WTC11 (cell line): Measurements from ENCODE around the gene SPECC1L. TPM values are rescaled to one million over a fixed set of nuclear protein-coding genes. Genes with fewer than 3 reads are reported as not detected.

ENCODE experiments used
- ATAC-seq: fragments of 200-7000 bp; cut with Tn5 transposase; 2 replicates; pipeline ENCODE4 v1.10.0; 2021; ENCODE audit warnings: mild to moderate bottlenecking, moderate library complexity
- CTCF ChIA-PET: fragments of 300-600 bp; sonication (Branson Sonifier 250); formaldehyde crosslinking; loops from one replicate; lab custom pipeline; 2021; ENCODE audit warnings: antibody characterized with exemption; lab: Charles Lee
- POLR2A ChIA-PET: fragments of 350-600 bp; sonication (Branson Sonifier 250); formaldehyde crosslinking; loops from one replicate; lab custom pipeline; 2021; ENCODE audit warnings: antibody characterized with exemption; lab: Charles Lee
- DNase-seq: peaks from one replicate; pipeline ENCODE4 v3.0.0; 2021; ENCODE audit warnings: low spot score
- H3K27ac Mint-ChIP-seq: 2 replicates; pipeline ENCODE4 v1.8.0; 2021; ENCODE audit warnings: mixed read lengths
- H3K27me3 Mint-ChIP-seq: 2 replicates; pipeline ENCODE4 v1.8.0; 2021; ENCODE audit warnings: low read depth, mild to moderate bottlenecking, moderate library complexity, mixed read lengths
- H3K36me3 Mint-ChIP-seq: 2 replicates; pipeline ENCODE4 v1.8.0; 2021; ENCODE audit warnings: mixed read lengths
- H3K4me1 Mint-ChIP-seq: 2 replicates; pipeline ENCODE4 v1.8.0; 2022; ENCODE audit warnings: mixed read lengths
- H3K4me3 Mint-ChIP-seq: 2 replicates; pipeline ENCODE4 v1.8.0; 2021; ENCODE audit warnings: mild to moderate bottlenecking, moderate library complexity, mixed read lengths
- H3K9me3 Mint-ChIP-seq: 2 replicates; pipeline ENCODE4 v1.8.0; 2021; ENCODE audit warnings: mixed read lengths
- CBFB ChIP-seq: sonication (generic); formaldehyde crosslinking; IDR thresholded peaks from 2 replicates; pipeline ENCODE4 v1.8.1; 2022; ENCODE audit warnings: mild to moderate bottlenecking, low read depth, missing genetic modification reagents
- ESRRA ChIP-seq: sonication (generic); formaldehyde crosslinking; IDR thresholded peaks from 2 replicates; pipeline ENCODE4 v1.8.1; 2022; ENCODE audit warnings: mild to moderate bottlenecking, missing genetic modification reagents, borderline replicate concordance
- FOXJ3 ChIP-seq: sonication (generic); formaldehyde crosslinking; IDR thresholded peaks from 2 replicates; pipeline ENCODE4 v1.9.0; 2021; ENCODE audit warnings: missing genetic modification reagents, mild to moderate bottlenecking, borderline replicate concordance
- FOXK1 ChIP-seq: sonication (generic); formaldehyde crosslinking; IDR thresholded peaks from 2 replicates; pipeline ENCODE4 v1.8.0; 2022; ENCODE audit warnings: mild to moderate bottlenecking, moderate library complexity, missing genetic modification reagents
- FOXP1 ChIP-seq: sonication (generic); formaldehyde crosslinking; IDR thresholded peaks from 2 replicates; pipeline ENCODE4 v1.8.0; 2022; ENCODE audit warnings: missing genetic modification reagents, mild to moderate bottlenecking, moderate library complexity, borderline replicate concordance
- GTF2I ChIP-seq: fragments of 250-450 bp; sonication (Bioruptor Pico); conservative IDR thresholded peaks from 2 replicates; pipeline ENCODE4 v1.4.0; 2021; ENCODE audit warnings: mild to moderate bottlenecking
- IRF1 ChIP-seq: sonication (generic); formaldehyde crosslinking; IDR thresholded peaks from 2 replicates; pipeline ENCODE4 v1.8.0; 2023; ENCODE audit warnings: missing genetic modification reagents
- JUN ChIP-seq: sonication (generic); formaldehyde crosslinking; IDR thresholded peaks from 2 replicates; pipeline ENCODE4 v1.8.0; 2023; ENCODE audit warnings: mild to moderate bottlenecking, missing genetic modification reagents
- NFATC4 ChIP-seq: fragments of 250-450 bp; sonication (Bioruptor Pico); IDR thresholded peaks from 2 replicates; pipeline ENCODE4 v1.9.0; 2021; ENCODE audit warnings: mild to moderate bottlenecking
- NR1H2 ChIP-seq: sonication (generic); formaldehyde crosslinking; IDR thresholded peaks from 2 replicates; pipeline ENCODE4 v1.9.0; 2021; ENCODE audit warnings: mild to moderate bottlenecking, moderate library complexity, missing genetic modification reagents
- OVOL2 ChIP-seq: fragments of 250-450 bp; sonication (Bioruptor Pico); IDR thresholded peaks from 2 replicates; pipeline ENCODE4 v1.9.0; 2021; ENCODE audit warnings: mild to moderate bottlenecking, borderline replicate concordance
- PRRX2 ChIP-seq: fragments of 250-450 bp; sonication (Bioruptor Pico); IDR thresholded peaks from 2 replicates; pipeline ENCODE4 v1.8.0; 2021; ENCODE audit warnings: mild to moderate bottlenecking
- RELA ChIP-seq: sonication (generic); formaldehyde crosslinking; IDR thresholded peaks from 2 replicates; pipeline ENCODE4 v1.8.1; 2022; ENCODE audit warnings: missing genetic modification reagents, mild to moderate bottlenecking, borderline replicate concordance
- SMAD3 ChIP-seq: sonication (generic); formaldehyde crosslinking; IDR thresholded peaks from 2 replicates; pipeline ENCODE4 v1.8.0; 2022; ENCODE audit warnings: missing genetic modification reagents, mild to moderate bottlenecking, borderline replicate concordance
- SMAD4 ChIP-seq: sonication (generic); formaldehyde crosslinking; IDR thresholded peaks from 2 replicates; pipeline ENCODE4 v1.8.0; 2022; ENCODE audit warnings: mild to moderate bottlenecking, missing genetic modification reagents
- STAT6 ChIP-seq: sonication (generic); formaldehyde crosslinking; conservative IDR thresholded peaks from 2 replicates; pipeline ENCODE4 v1.8.1; 2023; ENCODE audit warnings: mild to moderate bottlenecking, low read depth, missing genetic modification reagents, moderate library complexity
- TCF7 ChIP-seq: sonication (generic); formaldehyde crosslinking; IDR thresholded peaks from 2 replicates; pipeline ENCODE4 v1.8.0; 2022; ENCODE audit warnings: mild to moderate bottlenecking, low read depth, missing genetic modification reagents, moderate library complexity
- ZNF121 ChIP-seq: sonication (generic); formaldehyde crosslinking; IDR thresholded peaks from 2 replicates; pipeline ENCODE4 v1.8.0; 2023; ENCODE audit warnings: missing genetic modification reagents
- ZNF232 ChIP-seq: sonication (generic); formaldehyde crosslinking; IDR thresholded peaks from 2 replicates; pipeline ENCODE4 v1.8.0; 2022; ENCODE audit warnings: mild to moderate bottlenecking, missing genetic modification reagents
- ZSCAN18 ChIP-seq: fragments of 250-450 bp; sonication (Bioruptor Pico); IDR thresholded peaks from 2 replicates; pipeline ENCODE4 v2.1.2; 2022; ENCODE audit warnings: mild to moderate bottlenecking, moderate library complexity
- total RNA-seq: library from RNA; stranded (reverse); gene quantifications from 3 replicates; pipeline ENCODE4 v1.2.3, GENCODE V29; 2021
- TF ChIP-seq, protein P1 (sequence below): fragments of 250-450 bp; sonication (Bioruptor Pico); conservative IDR thresholded peaks from 2 replicates; pipeline ENCODE4 v1.9.0; 2021; ENCODE audit warnings: mild to moderate bottlenecking
- TF ChIP-seq, protein P2 (sequence below): sonication (generic); formaldehyde crosslinking; IDR thresholded peaks from 2 replicates; pipeline ENCODE4 v1.8.1; 2023; ENCODE audit warnings: mild to moderate bottlenecking, missing genetic modification reagents

Gene SPECC1L
- total RNA-seq, 1 experiment from 2014 or later, result 44.6 TPM

DNA sequence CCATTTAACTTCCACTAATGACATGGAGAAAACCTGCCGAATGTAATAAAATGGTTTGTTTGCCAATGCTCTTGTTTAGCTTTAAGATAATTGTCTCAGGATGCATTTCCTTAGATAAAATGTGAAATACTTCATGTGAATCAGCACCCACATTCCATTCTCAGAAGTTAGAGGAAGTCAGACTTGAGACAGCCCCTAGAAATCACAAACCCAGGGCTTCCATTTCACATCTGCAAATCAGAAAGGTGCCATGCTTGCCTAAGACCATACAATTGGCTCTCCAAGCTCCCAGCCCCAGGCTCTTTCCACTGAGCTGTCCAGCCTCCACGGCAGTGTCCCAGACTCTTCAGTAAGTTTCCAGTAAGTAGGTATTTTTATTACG is 121.2 kb downstream of the SPECC1L start (continued):
- TF ChIP-seq GTF2I (CRISPR knock-in tag) (no peak), ZNF232 (CRISPR knock-in tag) (no peak), IRF1 (CRISPR knock-in tag) (no peak), ZSCAN18 (CRISPR knock-in tag) (no peak), TCF7 (CRISPR knock-in tag) (no peak), ESRRA (CRISPR knock-in tag) (no peak), NR1H2 (no peak), SMAD4 (CRISPR knock-in tag) (no peak), FOXK1 (no peak), FOXP1 (CRISPR knock-in tag) (no peak), PRRX2 (no peak)
- TF ChIP-seq, all 79 proteins: peak for 0

- CTCF ChIA-PET, result interaction anchor here (1.0 kb wide), 1 partner anchor 31 kb away, joined by 3 read pairs; no protein-coding TSS in a partner anchor
- TF ChIP-seq STAT6 (CRISPR knock-in tag) (no peak), SMAD4 (CRISPR knock-in tag) (no peak), RELA (CRISPR knock-in tag) (no peak), NFATC4 (no peak)
- TF ChIP-seq, all 79 proteins: peak for 0
- POLR2A ChIA-PET, result no interaction called here
- Mint-ChIP-seq H3K9me3 (no peaks in the 10 kb centered on the region), H3K36me3 (peaks cover 14% of the 10 kb centered on the region), H3K27me3 (no peaks in the 10 kb centered on the region), H3K4me1 (0 out of 2 replicates have a peak, but pooled peaks cover 2% of the 10 kb centered on the region), H3K4me3 (no peak overlapping the region), H3K27ac (no peak overlapping the region)
- no peak for ATAC-seq
- no peak for DNase-seq
Measured at GRCh38 chr22:24392218-24392931, 121.7 kb downstream of the SPECC1L start.

DNA sequence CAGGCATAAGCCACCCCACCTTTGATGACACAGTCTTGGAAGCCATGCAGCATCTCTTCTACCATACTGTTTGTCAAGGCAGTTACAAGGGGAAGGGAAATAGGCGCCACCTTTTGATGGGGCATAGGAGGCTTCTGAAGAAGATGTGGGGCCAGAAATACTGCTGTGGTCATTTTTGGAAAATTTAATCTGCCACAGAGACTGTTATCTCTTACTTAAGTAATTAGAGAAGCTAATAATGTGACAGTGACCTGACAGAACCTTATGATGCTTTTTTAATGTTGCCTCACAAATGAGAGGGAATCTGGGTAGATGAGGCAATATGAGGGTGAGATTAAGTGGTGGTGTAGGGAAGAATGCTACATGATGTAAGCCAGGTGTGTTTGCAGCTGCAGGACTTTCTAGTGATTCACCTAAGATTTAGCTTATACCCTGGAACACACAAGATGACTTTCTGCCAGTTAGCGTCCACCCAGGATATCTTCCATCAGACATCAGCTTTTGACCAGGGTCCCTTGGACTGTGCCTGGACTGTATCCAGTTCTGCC is 122.5 kb downstream of the SPECC1L start:
- H3K9me3 Mint-ChIP-seq, result no peaks in the 10 kb centered on the region
- ChIA-PET POLR2A (no interaction called here), CTCF (interaction anchor here (1.9 kb wide), 1 partner anchor 28 kb away, joined by 6 read pairs; no protein-coding TSS in a partner anchor)
- DNase-seq (no peak), ATAC-seq (no peak)
- no peaks in the 10 kb centered on the region for H3K27me3 Mint-ChIP-seq
- H3K4me1 Mint-ChIP-seq, result 0 out of 2 replicates have a peak, but pooled peaks cover 2% of the 10 kb centered on the region
- TF ChIP-seq SMAD3 (CRISPR knock-in tag) (no peak), FOXJ3 (CRISPR knock-in tag) (no peak), GTF2I (CRISPR knock-in tag) (no peak), NFATC4 (no peak), OVOL2 (no peak), CBFB (CRISPR knock-in tag) (no peak), TCF7 (CRISPR knock-in tag) (no peak), IRF1 (CRISPR knock-in tag) (no peak), ZNF121 (CRISPR knock-in tag) (no peak), JUN (CRISPR knock-in tag) (no peak)
- TF ChIP-seq, protein P1, sequence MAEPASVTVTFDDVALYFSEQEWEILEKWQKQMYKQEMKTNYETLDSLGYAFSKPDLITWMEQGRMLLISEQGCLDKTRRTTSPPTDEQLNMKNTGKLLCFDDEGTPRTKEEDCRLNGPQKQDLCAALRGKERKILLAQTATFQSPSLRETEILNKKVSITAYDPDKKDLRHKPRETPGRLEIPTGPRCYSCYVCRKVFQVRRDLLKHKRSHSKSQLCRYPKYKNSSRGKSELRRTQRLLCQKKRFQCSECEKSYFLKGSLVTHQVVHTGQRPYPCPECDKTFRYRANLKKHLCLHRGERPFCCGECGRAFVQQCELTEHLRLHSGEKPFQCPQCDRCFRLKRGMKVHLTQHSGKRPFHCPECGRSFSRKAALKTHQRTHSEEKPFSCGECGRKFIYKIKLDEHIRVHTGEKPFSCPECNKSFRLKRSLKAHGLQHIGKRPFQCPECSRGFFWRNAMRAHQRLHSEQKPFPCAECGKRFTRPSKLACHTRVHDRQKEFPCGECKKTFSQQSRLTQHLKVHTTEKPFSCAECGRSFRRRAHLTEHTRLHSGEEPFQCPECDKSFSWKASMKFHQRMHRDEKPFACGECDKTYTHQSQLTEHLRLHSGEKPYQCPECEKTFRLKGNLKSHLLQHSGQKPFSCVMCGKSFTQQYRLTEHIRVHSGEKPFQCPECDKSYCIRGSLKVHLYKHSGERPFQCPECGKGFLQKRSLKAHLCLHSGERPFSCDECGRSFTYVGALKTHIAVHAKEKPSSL (CRISPR knock-in tag), result no peak
- TF ChIP-seq, protein P2, sequence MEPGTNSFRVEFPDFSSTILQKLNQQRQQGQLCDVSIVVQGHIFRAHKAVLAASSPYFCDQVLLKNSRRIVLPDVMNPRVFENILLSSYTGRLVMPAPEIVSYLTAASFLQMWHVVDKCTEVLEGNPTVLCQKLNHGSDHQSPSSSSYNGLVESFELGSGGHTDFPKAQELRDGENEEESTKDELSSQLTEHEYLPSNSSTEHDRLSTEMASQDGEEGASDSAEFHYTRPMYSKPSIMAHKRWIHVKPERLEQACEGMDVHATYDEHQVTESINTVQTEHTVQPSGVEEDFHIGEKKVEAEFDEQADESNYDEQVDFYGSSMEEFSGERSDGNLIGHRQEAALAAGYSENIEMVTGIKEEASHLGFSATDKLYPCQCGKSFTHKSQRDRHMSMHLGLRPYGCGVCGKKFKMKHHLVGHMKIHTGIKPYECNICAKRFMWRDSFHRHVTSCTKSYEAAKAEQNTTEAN (CRISPR knock-in tag), result no peak
- peaks cover 14% of the 10 kb centered on the region for H3K36me3 Mint-ChIP-seq
- peak overlapping the region; percentile 48; the same call in 1 of the 2 replicates for H3K27ac Mint-ChIP-seq
- H3K4me3 Mint-ChIP-seq, result no peak overlapping the region
